Measurements from ENCODE around the gene FAM124A.

Gene FAM124A

DNA sequence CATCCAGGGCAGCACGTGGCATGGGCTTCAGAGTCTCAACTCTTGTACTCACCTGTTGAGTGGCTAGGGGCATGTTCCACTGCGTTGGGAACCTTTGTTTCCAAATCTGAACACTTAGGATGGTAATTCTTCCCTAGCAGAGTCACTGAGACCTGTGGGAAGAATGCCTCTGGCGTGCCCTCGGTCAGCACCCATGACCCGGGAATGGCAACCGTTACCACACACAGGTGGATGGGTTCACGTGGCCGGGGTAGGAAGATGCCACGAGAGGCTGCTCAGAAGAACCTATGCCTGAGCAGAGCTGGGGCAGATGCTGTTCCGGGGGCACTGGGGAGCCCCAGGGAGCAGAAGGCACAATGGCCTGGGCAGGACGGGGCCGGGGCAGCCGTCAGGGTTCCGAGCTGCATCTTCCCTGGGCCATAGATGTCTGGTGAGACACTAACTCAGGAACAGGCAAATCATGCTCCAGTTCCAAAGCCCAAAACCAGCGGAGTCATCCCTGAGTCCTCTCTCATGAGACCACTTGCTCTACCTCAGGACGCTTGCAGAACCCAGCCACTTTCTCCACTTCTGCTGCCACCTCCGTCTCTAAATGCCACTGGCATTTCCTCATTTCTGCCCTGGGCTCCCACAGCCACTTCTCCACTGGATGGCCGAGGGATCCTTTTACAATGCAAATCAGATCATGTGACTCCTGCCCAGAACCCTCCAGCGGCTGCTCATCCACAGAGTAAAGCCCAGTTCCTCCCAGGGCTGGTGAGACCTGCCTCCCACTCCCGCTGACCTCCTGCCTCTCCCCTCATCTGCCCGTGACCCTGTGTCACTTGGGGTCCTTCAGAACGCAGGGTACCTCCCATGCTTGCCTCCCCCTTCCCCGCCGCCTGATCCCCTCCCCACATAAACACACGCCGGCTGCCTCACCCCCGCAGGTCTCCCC is 36.7 kb downstream of the FAM124A start:
- Histone ChIP-seq H3K4me1 (ENCODE audit: insufficient read depth, low read length) (peaks cover 37% of the 10 kb centered on the region; the same call in 1 of the 2 replicates), H3K9me3 (ENCODE audit: insufficient read depth, low read depth, low read length) (no peaks in the 10 kb centered on the region), H3K27me3 (ENCODE audit: insufficient read depth, low read length) (no peaks in the 10 kb centered on the region), H3K9ac (ENCODE audit: low read depth, low read length) (no peak overlapping the region), H3K36me3 (ENCODE audit: insufficient read depth, low read depth, low read length) (peaks cover 70% of the 10 kb centered on the region), H3K4me3 (ENCODE audit: low read length) (no peak overlapping the region), H3K27ac (ENCODE audit: low read length) (no peak overlapping the region)

DNA sequence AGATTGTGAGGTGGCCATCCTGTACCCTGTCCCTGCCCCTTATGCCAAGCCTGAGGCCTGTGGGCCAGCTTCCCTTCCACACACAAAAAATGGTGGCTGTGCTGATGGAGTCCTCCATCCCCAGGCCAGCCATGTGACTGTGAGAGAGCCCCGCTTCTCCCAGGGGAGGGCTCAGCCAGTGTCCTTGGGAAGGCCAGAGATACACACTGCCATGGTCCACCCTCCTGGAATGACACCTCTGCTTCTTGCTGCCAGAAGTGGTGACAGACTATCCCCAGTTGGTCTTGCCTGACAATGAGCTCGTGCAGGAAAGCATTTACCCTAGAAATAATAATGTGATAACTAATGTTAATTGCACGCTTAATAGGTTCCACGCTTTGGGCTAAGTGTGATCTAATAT is 38.0 kb downstream of the FAM124A start:
- H3K27me3 ChIP-seq (ENCODE audit: insufficient read depth, low read length): no peaks in the 10 kb centered on the region

DNA sequence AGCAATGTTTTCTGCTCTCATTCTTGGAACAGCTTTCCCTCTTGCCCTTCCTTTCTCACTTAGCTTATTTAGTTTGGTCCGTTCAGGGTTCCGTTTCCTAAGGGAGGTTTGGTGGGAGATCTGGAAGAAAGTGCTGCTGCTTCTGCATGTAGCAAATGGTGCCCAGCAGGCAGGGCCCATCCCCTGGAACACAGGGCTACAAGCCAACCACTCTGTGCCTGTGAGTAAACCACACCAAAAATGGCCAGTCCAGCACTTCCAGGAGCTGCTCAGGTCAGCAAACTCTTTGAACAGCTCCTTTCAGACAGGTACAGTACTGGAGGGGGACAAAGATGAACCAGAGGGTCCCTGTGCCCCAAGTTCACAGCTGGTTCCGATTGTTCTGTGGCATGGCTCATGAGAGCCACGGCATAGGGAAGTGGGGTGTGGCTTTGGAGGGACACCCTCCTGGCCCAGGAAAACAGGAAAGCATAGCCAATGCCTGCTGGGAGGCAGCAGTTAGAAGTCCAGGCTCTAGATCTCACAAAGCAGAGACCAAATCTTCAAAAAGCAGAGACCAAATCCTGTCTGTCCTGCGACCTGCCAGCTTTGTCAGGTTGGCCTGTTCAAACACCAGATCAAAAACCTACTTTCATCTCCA is 39.5 kb downstream of the FAM124A start:
- Histone ChIP-seq H3K9ac (ENCODE audit: low read depth, low read length) (no peak overlapping the region), H3K9me3 (ENCODE audit: insufficient read depth, low read depth, low read length) (no peaks in the 10 kb centered on the region), H3K4me1 (ENCODE audit: insufficient read depth, low read length) (peaks cover 17% of the 10 kb centered on the region; the same call in 1 of the 2 replicates), H3K27ac (ENCODE audit: low read length) (no peak overlapping the region), H3K27me3 (ENCODE audit: insufficient read depth, low read length) (no peaks in the 10 kb centered on the region), H3K4me3 (ENCODE audit: low read length) (no peak overlapping the region), H3K36me3 (ENCODE audit: insufficient read depth, low read depth, low read length) (peaks cover 80% of the 10 kb centered on the region)

More for the DNA sequence above, 38.0 kb downstream of the FAM124A start:
- H3K9ac ChIP-seq (ENCODE audit: low read depth, low read length): no peak overlapping the region
- H3K9me3 ChIP-seq (ENCODE audit: insufficient read depth, low read depth, low read length): no peaks in the 10 kb centered on the region
- peaks cover 29% of the 10 kb centered on the region; the same call in 1 of the 2 replicates for H3K4me1 ChIP-seq (ENCODE audit: insufficient read depth, low read length)
- no peak overlapping the region for H3K4me3 ChIP-seq (ENCODE audit: low read length)
- peaks cover 76% of the 10 kb centered on the region for H3K36me3 ChIP-seq (ENCODE audit: insufficient read depth, low read depth, low read length)
- no peak overlapping the region for H3K27ac ChIP-seq (ENCODE audit: low read length)

DNA sequence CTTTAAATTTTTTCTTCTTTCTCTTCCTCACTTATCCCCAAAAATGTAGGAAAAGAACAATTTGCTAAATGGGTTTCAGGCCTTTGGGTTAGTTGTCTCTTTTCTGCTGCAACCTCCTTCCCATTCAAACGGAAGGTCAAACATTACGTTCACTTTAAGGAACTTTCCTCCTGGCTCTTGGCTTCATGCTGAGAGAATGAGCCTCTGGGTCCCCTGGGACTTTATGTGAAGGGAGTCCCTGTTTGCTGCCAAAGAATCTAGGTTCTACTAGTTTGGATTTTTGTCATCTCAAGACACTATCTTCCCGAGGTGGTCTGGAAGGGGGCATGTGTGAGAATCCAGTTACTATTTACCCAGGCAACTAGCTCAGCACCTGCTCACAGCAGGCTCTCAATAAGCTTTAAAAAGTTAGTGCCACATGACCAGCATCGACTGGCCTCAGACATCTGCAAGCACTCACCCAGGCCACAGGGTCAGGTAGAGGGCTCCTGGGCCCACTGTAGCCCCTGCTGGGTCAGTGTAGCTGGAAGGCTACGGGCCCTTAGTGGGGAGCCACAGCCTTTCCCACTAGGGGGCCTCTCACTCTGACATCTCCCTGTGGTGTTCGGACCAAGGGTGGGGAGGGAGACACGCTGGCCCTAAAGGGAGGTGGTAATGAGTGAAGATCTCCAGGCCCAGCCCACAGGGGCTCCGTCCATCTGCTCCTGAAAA is 40.5 kb downstream of the FAM124A start:
- Histone ChIP-seq H3K9me3 (ENCODE audit: insufficient read depth, low read depth, low read length) (no peaks in the 10 kb centered on the region), H3K4me1 (ENCODE audit: insufficient read depth, low read length) (peaks cover 17% of the 10 kb centered on the region; the same call in 1 of the 2 replicates), H3K4me3 (ENCODE audit: low read length) (no peak overlapping the region), H3K27me3 (ENCODE audit: insufficient read depth, low read length) (no peaks in the 10 kb centered on the region), H3K36me3 (ENCODE audit: insufficient read depth, low read depth, low read length) (peaks cover 72% of the 10 kb centered on the region), H3K9ac (ENCODE audit: low read depth, low read length) (no peak overlapping the region), H3K27ac (ENCODE audit: low read length) (no peak overlapping the region)

DNA sequence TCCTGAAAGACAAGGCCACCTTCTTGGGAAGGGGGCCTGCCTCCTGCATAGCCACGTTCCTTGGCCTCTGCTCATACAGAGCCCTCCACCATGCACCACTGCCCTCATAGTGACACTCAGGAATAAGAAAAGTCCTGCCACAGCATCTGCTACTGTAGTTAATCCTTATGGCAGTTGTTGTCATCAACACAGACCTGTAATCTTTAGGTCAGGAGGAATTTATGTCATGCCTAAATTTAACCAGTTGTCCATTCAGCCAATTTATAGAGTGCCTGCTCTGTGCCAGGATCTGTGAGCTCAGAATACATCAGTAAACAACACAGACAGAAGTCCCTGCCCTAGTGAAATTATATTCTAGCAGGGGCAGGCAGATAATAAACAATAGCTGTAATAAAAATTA is 44.4 kb downstream of the FAM124A start:
- H3K27me3 ChIP-seq (ENCODE audit: insufficient read depth, low read length): no peaks in the 10 kb centered on the region
- H3K4me1 ChIP-seq (ENCODE audit: insufficient read depth, low read length): peaks cover 26% of the 10 kb centered on the region; the same call in 1 of the 2 replicates
- no peak overlapping the region for H3K27ac ChIP-seq (ENCODE audit: low read length)
- no peaks in the 10 kb centered on the region for H3K9me3 ChIP-seq (ENCODE audit: insufficient read depth, low read depth, low read length)
- H3K36me3 ChIP-seq (ENCODE audit: insufficient read depth, low read depth, low read length): peaks cover 44% of the 10 kb centered on the region
- no peak overlapping the region for H3K4me3 ChIP-seq (ENCODE audit: low read length)
- H3K9ac ChIP-seq (ENCODE audit: low read depth, low read length): no peak overlapping the region

DNA sequence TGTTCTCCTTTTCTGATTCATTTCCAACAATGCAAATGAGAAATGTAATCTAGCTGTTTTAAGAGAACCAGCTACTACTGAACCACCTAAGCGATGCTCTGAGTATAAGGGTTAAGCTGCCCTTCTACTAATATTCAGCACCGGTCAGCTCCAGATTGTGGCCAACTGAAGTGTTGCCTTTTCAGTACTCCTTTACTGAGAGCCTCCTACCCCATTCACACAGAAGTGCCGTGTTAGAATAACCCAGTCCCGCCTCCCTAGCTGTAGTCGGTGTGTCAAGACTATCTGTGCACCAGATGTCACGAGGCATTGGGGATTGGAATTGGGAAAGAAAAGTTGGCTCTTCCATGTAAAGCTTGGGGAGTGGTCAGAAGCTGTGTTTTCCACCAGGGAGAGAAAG is 45.4 kb downstream of the FAM124A start:
- H3K36me3 ChIP-seq (ENCODE audit: insufficient read depth, low read depth, low read length): peaks cover 47% of the 10 kb centered on the region
- H3K4me1 ChIP-seq (ENCODE audit: insufficient read depth, low read length): peaks cover 20% of the 10 kb centered on the region; the same call in 1 of the 2 replicates
- no peak overlapping the region for H3K9ac ChIP-seq (ENCODE audit: low read depth, low read length)
- H3K9me3 ChIP-seq (ENCODE audit: insufficient read depth, low read depth, low read length): no peaks in the 10 kb centered on the region
- H3K27me3 ChIP-seq (ENCODE audit: insufficient read depth, low read length): no peaks in the 10 kb centered on the region
- H3K27ac ChIP-seq (ENCODE audit: low read length): no peak overlapping the region
- H3K4me3 ChIP-seq (ENCODE audit: low read length): no peak overlapping the region

DNA sequence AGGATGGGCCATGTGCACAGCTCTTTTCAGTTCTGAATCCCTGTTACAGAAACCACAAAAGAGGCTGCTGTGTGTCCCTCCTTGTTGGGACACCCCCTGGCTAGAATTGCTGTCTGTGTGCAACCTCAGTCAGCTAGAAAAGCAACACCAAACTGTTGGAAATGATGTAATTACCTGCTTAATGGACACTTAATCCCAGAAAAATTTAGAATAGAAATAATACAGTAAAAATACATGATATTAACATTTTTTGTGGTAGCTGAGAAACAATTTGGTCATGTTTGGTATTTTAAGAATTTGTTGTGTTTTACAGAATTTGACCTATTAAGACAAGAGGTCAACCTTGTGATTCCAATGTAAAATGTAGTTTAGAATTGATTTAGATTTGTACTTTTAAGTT is 46.8 kb downstream of the FAM124A start:
- Histone ChIP-seq H3K27ac (ENCODE audit: low read length) (no peak overlapping the region), H3K36me3 (ENCODE audit: insufficient read depth, low read depth, low read length) (peaks cover 43% of the 10 kb centered on the region), H3K4me1 (ENCODE audit: insufficient read depth, low read length) (peaks cover 15% of the 10 kb centered on the region; the same call in 1 of the 2 replicates), H3K4me3 (ENCODE audit: low read length) (no peak overlapping the region), H3K9ac (ENCODE audit: low read depth, low read length) (no peak overlapping the region), H3K9me3 (ENCODE audit: insufficient read depth, low read depth, low read length) (no peaks in the 10 kb centered on the region), H3K27me3 (ENCODE audit: insufficient read depth, low read length) (no peaks in the 10 kb centered on the region)

DNA sequence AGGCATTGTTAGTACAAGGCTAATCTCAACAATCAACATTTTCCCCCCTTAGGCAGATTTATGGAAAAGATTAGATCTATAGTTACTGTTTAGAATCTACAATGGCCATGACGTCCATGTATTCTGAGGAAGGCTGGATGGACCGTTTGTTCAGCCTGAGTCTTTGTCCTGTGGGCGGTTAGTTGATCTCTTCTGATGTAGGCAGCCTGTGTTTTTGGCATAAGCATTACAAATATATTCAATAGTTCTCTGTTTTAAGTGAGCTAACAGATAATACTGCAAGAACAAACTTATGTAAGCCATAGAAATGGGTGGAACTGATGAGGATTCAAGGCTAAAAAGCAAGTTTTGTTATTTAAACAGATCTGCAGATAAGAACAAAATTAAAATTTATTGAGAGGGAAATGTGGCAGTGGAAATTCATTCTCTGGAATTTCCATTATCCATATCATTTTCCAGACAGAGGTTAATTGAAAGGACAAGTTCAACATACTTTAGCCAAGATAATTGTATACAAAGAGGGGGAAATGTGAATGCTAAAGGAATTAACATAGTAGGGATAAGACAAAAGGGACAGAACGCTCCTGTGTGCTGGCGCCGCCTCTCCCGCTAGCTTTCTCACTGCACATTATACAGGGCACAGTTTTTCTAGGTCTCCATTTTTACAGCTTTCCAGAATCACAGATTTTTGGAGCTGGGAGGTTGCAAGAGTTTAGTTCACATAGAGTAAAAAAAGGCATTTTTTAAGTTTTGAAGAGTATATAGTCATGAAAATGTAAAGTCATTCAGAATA is 48.6 kb downstream of the FAM124A start:
- Histone ChIP-seq H3K4me1 (ENCODE audit: insufficient read depth, low read length) (peaks cover 15% of the 10 kb centered on the region; the same call in 1 of the 2 replicates), H3K9ac (ENCODE audit: low read depth, low read length) (no peak overlapping the region), H3K27me3 (ENCODE audit: insufficient read depth, low read length) (no peaks in the 10 kb centered on the region), H3K4me3 (ENCODE audit: low read length) (no peak overlapping the region), H3K27ac (ENCODE audit: low read length) (no peak overlapping the region), H3K9me3 (ENCODE audit: insufficient read depth, low read depth, low read length) (no peaks in the 10 kb centered on the region), H3K36me3 (ENCODE audit: insufficient read depth, low read depth, low read length) (peaks cover 30% of the 10 kb centered on the region)

DNA sequence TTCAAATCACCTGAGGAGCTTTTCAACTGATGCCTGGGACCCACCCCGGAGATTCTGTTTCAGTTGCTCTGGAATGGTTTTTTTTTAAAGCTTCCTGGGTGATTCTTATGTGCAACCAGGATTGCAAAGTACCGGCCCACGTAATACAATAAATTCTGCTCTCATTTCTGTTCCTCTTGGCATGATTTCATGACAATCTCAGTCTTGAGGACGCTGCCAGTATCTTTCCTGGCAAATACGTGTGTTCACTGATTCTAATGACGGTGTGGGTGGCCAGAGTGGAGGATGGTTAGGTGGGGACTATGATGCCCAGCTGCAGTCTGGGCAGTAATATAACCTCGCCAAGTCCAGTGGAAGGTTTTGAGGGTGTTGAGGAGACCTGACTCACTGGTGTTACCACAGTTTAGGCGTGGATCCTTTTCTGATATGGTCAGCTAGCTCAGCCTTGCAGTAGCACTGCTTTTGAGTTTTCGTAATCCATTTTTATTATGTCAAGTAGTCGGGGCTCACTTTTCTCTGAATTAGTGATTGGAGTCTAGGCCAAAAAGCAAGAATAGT is 49.4 kb downstream of the FAM124A start:
- Histone ChIP-seq H3K9ac (ENCODE audit: low read depth, low read length) (no peak overlapping the region), H3K27ac (ENCODE audit: low read length) (no peak overlapping the region), H3K36me3 (ENCODE audit: insufficient read depth, low read depth, low read length) (peaks cover 27% of the 10 kb centered on the region), H3K4me3 (ENCODE audit: low read length) (no peak overlapping the region), H3K27me3 (ENCODE audit: insufficient read depth, low read length) (no peaks in the 10 kb centered on the region), H3K9me3 (ENCODE audit: insufficient read depth, low read depth, low read length) (no peaks in the 10 kb centered on the region), H3K4me1 (ENCODE audit: insufficient read depth, low read length) (peaks cover 15% of the 10 kb centered on the region; the same call in 1 of the 2 replicates)

DNA sequence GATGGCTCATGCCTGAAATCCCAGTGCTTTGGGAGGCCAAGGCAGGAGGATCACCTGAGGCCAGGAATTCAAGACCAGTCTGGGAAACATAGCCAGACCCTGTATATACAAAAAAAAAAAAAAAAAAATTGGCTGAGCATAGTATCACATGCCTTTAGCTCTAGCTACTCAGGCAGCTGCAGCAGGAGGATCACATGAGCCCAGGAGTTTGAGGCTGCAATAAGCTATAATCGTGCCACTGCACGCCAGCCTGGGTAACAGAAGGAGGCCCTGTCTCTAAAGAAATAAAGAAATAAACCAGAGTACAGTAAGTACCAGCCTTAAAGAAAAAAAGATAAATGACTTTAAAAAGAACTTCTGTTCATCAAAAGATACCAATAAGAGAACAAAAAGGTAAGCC is 52.9 kb downstream of the FAM124A start:
- Histone ChIP-seq H3K27ac (ENCODE audit: low read length) (no peak overlapping the region), H3K27me3 (ENCODE audit: insufficient read depth, low read length) (no peaks in the 10 kb centered on the region), H3K9ac (ENCODE audit: low read depth, low read length) (no peak overlapping the region), H3K9me3 (ENCODE audit: insufficient read depth, low read depth, low read length) (no peaks in the 10 kb centered on the region), H3K36me3 (ENCODE audit: insufficient read depth, low read depth, low read length) (peaks cover 51% of the 10 kb centered on the region), H3K4me1 (ENCODE audit: insufficient read depth, low read length) (peaks cover 12% of the 10 kb centered on the region; the same call in 1 of the 2 replicates), H3K4me3 (ENCODE audit: low read length) (no peak overlapping the region)
